GM13977 (cell line): ENCODE results near the gene TMC8.

Experiments
- DNase-seq: peaks from one replicate; pipeline ENCODE4 v3.0.0; 2012; ENCODE audit warnings: low spot score
- CTCF ChIP-seq: IDR thresholded peaks from 2 replicates; pipeline ENCODE4 v1.5.1; 2012; ENCODE audit warnings: mild to moderate bottlenecking, control low read depth; ENCODE audit not compliant: insufficient read depth; ENCODE audit errors: extremely low read depth, missing control alignments
- in situ Hi-C: fragments of 300-500 bp; cut with MboI; formaldehyde crosslinking; loops from one replicate; pipeline ENCODE4 v1.12.0; 2022; ENCODE audit warnings: low sequenced_read_pairs, low pct_unique_long_range_greater_than_20kb, mixed read lengths, inconsistent platforms; ENCODE audit not compliant: unreplicated experiment

Gene TMC8

GRCh38 chr17:78185981-78186691, 55.6 kb downstream of the TMC8 start:
- in situ Hi-C loops: no loop called here
- TF ChIP-seq CTCF: no peak
- DNase-seq: no peak

- TF ChIP-seq CTCF: peak; percentile 30
- peak; percentile 98 for DNase-seq
- in situ Hi-C loops: no loop called here
Observed at GRCh38 chr17:78186692-78187595, 56.4 kb downstream of the TMC8 start, which contains the start of the genes AFMID and TK1. Gene AFMID, plus strand, starts transcription at chr17:78187362. Its CDS starts 9 bp downstream, at chr17:78187371. Gene TK1, minus strand, starts transcription at chr17:78187052. Its CDS starts 58 bp downstream, at chr17:78186994.
